22Rv1 (cell line): ENCODE measurements around the gene ARSK.

Experiments used
- H3K27ac ChIP-seq: fragments of 450-650 bp; 2 replicates; pipeline ENCODE4 v1.5.1; 2017
- ZFX ChIP-seq: fragments of 450-650 bp; IDR thresholded peaks from 2 replicates; pipeline ENCODE4 v1.6.1; 2017; ENCODE audit warnings: antibody characterized with exemption, borderline replicate concordance
- TF ChIP-seq, protein P1 (sequence below): fragments of 450-650 bp; IDR thresholded peaks from 2 replicates; pipeline ENCODE4 v1.5.1; 2017; ENCODE audit warnings: mild to moderate bottlenecking

ARSK gene, protein sequence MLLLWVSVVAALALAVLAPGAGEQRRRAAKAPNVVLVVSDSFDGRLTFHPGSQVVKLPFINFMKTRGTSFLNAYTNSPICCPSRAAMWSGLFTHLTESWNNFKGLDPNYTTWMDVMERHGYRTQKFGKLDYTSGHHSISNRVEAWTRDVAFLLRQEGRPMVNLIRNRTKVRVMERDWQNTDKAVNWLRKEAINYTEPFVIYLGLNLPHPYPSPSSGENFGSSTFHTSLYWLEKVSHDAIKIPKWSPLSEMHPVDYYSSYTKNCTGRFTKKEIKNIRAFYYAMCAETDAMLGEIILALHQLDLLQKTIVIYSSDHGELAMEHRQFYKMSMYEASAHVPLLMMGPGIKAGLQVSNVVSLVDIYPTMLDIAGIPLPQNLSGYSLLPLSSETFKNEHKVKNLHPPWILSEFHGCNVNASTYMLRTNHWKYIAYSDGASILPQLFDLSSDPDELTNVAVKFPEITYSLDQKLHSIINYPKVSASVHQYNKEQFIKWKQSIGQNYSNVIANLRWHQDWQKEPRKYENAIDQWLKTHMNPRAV

DNA sequence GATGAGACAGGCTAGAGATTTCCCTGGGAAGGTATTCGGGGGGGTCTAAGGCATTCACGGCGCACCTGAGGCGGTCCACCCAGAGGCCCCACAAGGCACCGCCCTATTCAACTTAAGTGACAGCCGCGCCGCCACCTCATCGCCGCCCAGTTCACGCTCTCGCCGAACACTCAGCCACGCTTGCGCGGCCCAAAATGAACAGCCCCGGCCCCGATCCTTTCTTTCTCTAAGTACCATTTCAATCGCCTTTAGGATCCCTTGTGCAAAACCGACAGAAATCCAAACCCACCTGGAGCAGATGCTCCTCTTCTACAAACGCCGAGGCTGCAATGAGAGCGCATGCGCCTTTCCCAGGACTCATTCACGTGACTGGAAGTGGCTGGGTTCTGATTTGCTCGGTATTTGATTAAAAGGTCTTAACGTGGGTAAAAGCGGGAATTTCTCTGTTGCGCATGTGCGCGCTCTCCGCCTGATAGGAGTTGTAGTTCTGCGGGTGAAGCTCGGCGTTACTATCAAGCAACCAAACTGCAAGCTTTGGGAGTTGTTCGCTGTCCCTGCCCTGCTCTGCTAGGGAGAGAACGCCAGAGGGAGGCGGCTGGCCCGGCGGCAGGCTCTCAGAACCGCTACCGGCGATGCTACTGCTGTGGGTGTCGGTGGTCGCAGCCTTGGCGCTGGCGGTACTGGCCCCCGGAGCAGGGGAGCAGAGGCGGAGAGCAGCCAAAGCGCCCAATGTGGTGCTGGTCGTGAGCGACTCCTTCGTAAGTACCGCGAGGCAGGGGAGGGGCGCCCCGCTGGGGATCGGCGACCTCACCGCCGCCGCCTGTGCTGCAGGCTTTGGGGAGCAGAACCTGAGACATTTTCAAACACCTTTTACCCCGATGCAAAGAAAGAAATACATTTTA lies at the start of gene ARSK, which contains the start of gene SKIC3:
TSS of gene ARSK (plus strand) at position 455 of the 902 bp plus-strand sequence. CDS start at position 633, 178 bp downstream.
TSS of gene SKIC3 (minus strand) at position 331 of the 902 bp plus-strand sequence. CDS start 7,827 bp downstream, outside the sequence.
- TF ChIP-seq, protein P1, sequence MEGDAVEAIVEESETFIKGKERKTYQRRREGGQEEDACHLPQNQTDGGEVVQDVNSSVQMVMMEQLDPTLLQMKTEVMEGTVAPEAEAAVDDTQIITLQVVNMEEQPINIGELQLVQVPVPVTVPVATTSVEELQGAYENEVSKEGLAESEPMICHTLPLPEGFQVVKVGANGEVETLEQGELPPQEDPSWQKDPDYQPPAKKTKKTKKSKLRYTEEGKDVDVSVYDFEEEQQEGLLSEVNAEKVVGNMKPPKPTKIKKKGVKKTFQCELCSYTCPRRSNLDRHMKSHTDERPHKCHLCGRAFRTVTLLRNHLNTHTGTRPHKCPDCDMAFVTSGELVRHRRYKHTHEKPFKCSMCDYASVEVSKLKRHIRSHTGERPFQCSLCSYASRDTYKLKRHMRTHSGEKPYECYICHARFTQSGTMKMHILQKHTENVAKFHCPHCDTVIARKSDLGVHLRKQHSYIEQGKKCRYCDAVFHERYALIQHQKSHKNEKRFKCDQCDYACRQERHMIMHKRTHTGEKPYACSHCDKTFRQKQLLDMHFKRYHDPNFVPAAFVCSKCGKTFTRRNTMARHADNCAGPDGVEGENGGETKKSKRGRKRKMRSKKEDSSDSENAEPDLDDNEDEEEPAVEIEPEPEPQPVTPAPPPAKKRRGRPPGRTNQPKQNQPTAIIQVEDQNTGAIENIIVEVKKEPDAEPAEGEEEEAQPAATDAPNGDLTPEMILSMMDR, result peak; percentile 57
- no peak for TF ChIP-seq ZFX
- peak within 1 kb of the TSS; percentile 72 for H3K27ac ChIP-seq

DNA sequence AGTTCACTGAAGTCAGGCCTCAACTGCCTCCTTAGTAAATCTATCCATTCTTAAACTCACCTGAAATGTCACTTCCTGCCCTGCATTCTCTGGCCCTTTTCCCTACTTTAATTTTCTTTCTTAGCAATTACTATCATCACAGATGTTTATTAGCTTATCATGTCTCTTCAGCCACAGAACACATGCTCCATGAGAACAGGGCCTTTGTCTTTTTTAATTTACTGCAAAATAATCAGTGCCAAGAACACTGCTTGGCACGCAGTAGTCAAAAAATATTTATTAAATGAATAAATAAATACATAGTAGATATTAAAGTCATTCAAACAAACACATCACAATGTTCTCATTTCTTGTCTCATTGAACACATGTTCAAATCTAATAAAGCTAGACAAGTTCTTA lies 46.4 kb upstream of the ARSK start:
- TF ChIP-seq, protein P1, result no peak
- no peak for TF ChIP-seq ZFX
- H3K27ac ChIP-seq, result peak overlapping the region; percentile 23

DNA sequence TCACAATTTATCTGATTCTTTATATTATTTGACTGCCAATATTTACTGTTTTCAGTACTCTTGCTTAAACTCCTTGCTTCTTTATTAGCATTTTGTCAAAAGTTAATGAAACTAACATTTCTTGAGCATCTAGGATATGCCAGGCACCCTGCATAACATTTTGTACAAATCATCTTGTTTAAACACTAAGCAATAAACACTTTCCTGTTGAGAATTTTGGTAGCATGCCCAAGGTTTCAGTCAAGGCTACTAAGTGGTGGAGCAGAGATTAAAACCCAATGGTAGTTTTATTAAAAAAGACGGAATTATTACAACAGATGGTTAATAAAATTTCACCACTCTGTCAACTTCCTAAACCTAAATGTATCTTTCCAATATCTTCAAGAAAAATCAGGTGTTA lies 43.3 kb upstream of the ARSK start:
- TF ChIP-seq ZFX, result no peak
- TF ChIP-seq, protein P1, result no peak
- H3K27ac ChIP-seq, result no peak overlapping the region

DNA sequence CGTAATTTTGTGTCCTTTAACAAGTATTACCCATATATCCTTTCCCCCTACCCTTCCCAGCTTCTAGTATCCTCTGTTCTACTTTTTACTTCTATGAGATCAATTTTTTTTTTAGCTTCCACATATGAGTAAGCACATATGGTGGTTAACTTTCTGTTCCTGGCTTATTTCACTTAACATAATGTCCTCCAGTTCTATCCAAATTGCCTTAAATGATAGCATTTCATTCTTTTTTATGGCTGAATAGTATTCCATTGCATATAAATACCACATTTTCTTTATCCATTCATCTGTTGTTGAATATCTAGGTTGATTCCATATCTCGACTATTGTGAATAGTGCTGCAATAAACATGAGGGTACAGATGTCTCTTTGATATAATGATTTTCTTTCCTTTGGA lies 36.5 kb upstream of the ARSK start:
- H3K27ac ChIP-seq, result no peak overlapping the region
- no peak for TF ChIP-seq ZFX
- TF ChIP-seq, protein P1, result no peak

DNA sequence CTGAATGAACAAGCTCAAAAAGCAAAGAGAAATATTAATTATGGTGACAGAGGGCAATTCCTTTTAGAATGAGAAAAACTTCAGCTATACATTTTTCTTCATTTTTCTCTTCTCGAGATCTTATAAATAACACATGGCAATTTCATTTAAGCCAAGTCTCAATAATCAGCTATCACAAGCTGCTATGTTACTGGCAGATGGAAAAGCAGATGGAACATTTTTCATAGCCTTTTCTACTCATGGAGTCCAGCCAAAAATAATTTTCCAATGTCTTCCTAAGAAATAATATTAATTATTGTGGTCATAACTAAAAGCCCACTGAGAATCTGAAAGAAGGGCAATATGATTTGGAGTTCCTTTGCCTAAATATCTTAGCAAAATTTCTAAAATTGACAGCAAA lies 35.8 kb upstream of the ARSK start:
- TF ChIP-seq, protein P1, result no peak
- TF ChIP-seq ZFX, result no peak
- no peak overlapping the region for H3K27ac ChIP-seq

DNA sequence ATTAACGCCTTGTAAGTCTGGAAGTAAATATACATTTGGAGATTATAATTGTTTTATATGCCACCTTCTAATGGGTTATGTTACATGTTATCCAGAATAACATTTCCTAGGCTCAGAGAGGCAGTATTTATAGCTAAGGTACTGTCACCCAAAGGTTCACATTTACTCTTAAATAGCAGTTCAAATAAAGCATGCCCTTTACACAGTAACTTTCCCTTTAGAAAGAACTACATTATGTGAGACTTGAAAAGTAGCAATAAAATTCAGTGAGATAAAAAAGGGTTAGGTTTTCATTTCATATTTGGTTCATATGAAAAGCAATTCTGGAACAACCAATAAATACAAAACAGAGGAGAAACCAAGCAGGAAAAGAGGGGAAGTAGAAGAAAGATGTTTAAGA lies 35.2 kb upstream of the ARSK start:
- no peak for TF ChIP-seq ZFX
- TF ChIP-seq, protein P1, result no peak
- no peak overlapping the region for H3K27ac ChIP-seq
